ENCODE data around the gene NPC2.

DNA sequence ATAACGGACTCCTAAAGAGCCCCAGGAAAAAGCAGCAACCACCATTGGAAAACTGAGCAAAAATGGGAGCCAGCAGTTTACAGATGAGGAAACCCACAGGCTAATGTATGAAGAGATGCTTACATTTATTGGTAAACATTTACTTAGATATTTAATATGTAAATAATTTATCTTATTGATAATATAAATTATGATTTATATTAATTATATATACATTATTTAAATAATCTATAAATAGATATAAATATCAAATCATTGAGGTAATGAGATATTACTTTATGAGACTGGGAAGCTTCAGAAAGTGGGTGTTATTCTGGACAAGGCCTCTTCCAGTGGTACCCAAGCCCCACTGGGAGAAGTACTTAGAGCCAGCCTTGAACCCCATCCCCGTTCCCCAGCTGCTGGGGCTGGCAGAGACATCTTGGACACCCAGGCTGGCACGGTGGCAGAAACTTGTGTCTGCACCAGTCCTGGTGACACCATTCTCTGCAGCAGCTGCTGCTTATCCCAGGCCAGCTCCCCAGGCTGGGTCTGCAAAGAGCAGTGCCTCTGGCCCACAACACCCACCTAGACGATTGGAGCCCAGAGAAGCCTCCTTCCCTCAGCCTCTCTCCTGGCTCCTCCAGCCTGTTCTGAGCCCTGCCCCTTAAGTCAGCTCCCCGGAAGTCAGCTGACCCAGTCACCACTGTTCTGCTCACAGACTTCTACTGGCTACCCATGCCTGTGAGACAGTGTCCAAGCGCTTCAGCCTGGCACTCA is 26.4 kb upstream of the NPC2 start:
- TF ChIP-seq, protein P1, sequence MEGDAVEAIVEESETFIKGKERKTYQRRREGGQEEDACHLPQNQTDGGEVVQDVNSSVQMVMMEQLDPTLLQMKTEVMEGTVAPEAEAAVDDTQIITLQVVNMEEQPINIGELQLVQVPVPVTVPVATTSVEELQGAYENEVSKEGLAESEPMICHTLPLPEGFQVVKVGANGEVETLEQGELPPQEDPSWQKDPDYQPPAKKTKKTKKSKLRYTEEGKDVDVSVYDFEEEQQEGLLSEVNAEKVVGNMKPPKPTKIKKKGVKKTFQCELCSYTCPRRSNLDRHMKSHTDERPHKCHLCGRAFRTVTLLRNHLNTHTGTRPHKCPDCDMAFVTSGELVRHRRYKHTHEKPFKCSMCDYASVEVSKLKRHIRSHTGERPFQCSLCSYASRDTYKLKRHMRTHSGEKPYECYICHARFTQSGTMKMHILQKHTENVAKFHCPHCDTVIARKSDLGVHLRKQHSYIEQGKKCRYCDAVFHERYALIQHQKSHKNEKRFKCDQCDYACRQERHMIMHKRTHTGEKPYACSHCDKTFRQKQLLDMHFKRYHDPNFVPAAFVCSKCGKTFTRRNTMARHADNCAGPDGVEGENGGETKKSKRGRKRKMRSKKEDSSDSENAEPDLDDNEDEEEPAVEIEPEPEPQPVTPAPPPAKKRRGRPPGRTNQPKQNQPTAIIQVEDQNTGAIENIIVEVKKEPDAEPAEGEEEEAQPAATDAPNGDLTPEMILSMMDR (conservative IDR thresholded peaks at IDR 0.05; ENCODE audit: low read depth, low read length) = no peak
- TF ChIP-seq EZH2phosphoT487 (IDR thresholded peaks at IDR 0.05; ENCODE audit: borderline replicate concordance, low read length) = no peak
